Transverse colon (tissue), 4 donors: ENCODE data around the gene PAX5. TPM values are rescaled to one million over a fixed set of nuclear protein-coding genes. Genes with fewer than 3 reads are reported as not detected.

ENCODE experiments used
- DNase-seq: peaks from one replicate; pipeline ENCODE4 v3.0.0-alpha.2; 2019
- H3K27ac ChIP-seq, 4 donors: fragments of 200-600 bp; sonication (generic); 2 replicates each; pipeline ENCODE4 v1.5.1; 2016 to 2018; ENCODE audit warnings: inconsistent platforms in 4 of 4
- H3K27me3 ChIP-seq: fragments of 200-600 bp; sonication (generic); 2 replicates; pipeline ENCODE4 v1.5.1; 2017; ENCODE audit warnings: inconsistent platforms
- H3K36me3 ChIP-seq, 4 donors: fragments of 200-600 bp; sonication (generic); 2 replicates each; pipeline ENCODE4 v1.5.1; 2017 to 2019; ENCODE audit warnings: inconsistent platforms in 4 of 4
- H3K4me1 ChIP-seq, 4 donors: fragments of 200-600 bp; sonication (generic); 2 replicates each; pipeline ENCODE4 v1.5.1; 2017 to 2020; ENCODE audit warnings: inconsistent platforms in 4 of 4
- H3K4me3 ChIP-seq, 4 donors: fragments of 200-600 bp; sonication (generic); 1 replicate in 1 of 4; 2 replicates in 3 of 4; pipeline versions ENCODE4 v1.5.1 to v1.6.1; 2017 to 2019; ENCODE audit warnings: inconsistent platforms in 4 of 4
- H3K9me3 ChIP-seq, 2 donors: fragments of 200-600 bp; sonication (generic); 2 replicates each; pipeline ENCODE4 v1.5.1; 2017 to 2019; ENCODE audit warnings: inconsistent platforms in 2 of 2
- EP300 ChIP-seq: sonication (generic); formaldehyde crosslinking; IDR thresholded peaks from one replicate; pipeline ENCODE4 v1.6.1; 2017; ENCODE audit warnings: antibody characterized with exemption, low read depth
- POLR2A ChIP-seq: fragments of 450-650 bp; IDR thresholded peaks from one replicate; pipeline ENCODE4 v1.6.1; 2016; ENCODE audit warnings: antibody characterized with exemption, mild to moderate bottlenecking, moderate library complexity
- POLR2AphosphoS5 ChIP-seq, 3 donors: sonication (generic); formaldehyde crosslinking; IDR thresholded peaks; one replicate each; pipeline ENCODE4 v1.6.1; 2016; ENCODE audit warnings: antibody characterized with exemption in 3 of 3
- WGBS, 2 donors: methylation state at CpG; one replicate each; pipeline ENCODE4 v1.1.5; 2018; ENCODE audit warnings: low coverage in 1 of 2; 5-methylcytosine and 5-hydroxymethylcytosine counted together
- in situ Hi-C, 4 donors: fragments of 200-750 bp; cut with MboI; loops; one replicate each; pipeline versions ENCODE4 v1.15.0 to v1.15.1; 2017; ENCODE audit warnings: low sequenced_read_pairs in 3 of 4, low pct_ligation_motif_present in 1 of 4, low pct_unique_long_range_greater_than_20kb in 1 of 4
- intact Hi-C: fragments of 100-400 bp; cut with DNase I; formaldehyde crosslinking; loops from one replicate; pipeline ENCODE4 v1.15.1; 2023; ENCODE audit warnings: low total_unique reads
- total RNA-seq, 4 donors: library from RNA; depleted of rRNA; stranded (reverse); fragments of >200 nt; gene quantifications; one replicate each; pipeline ENCODE4 v1.1.0, GENCODE V29; 2016
- TF ChIP-seq, protein P1 (sequence below), 5 experiments: fragments of 200-600 bp in 3 of 5; fragments of 450-650 bp in 2 of 5; sonication (generic) in 3 of 5; IDR thresholded peaks; 1 replicate in 2 of 5; 2 replicates in 3 of 5; pipeline ENCODE4 v1.5.1; 2016 to 2017; ENCODE audit warnings: antibody characterized with exemption in 5 of 5, inconsistent platforms in 3 of 5, mild to moderate bottlenecking in 2 of 5, moderate library complexity in 1 of 5

PAX5 gene
- total RNA-seq, 4 donors from 2014 or later = 2.4 to 3.7 TPM; not detected in 2

DNA sequence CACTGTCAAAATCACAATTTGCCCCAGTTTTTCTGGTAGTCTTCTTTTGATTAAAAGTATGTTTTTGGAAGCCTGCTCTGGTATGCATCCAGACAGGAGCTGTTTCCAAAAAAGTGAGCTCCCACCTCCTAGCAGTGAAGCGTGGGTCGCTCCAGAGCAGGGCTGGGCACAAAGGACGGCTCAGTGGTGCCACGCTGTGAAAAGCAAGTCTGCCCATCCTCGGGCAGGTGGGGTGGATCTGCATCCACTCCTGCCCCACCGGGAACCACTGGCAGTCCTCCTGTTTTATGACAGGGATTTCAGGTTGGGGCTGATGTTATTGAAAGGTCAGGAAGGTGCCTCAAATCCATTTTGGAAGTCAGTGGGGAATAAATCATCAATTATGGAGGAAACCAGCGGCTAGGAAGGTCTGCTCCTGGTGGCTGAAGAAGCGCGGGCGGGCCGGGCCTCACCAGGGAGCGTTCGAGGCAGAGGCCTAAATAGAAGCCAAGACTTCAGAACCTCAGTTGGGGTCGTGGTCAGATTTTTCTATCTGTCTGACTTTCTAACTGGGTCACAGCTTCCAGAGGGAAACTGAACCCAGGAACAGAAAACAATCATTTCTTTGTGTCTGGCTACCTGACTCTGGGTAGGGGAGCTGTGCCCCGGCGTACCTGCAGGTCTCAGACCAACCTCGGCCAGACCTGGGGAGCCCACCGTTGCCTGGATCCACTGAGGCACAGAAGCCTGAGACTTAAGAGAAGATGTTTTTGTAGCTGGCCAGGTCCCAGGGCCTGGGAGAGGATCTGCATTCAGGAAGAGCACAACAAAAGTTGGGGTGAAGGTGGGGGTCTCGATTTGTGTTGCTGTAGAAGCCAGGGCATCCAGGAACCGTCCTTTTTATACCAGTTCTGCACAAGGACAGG, 168.1 kb downstream of the PAX5 start:
- Histone ChIP-seq H3K4me3 (no peak overlapping the region), H3K27me3 (peaks cover 6% of the 10 kb centered on the region), H3K9me3 (no peaks in the 10 kb centered on the region), H3K27ac (no peak overlapping the region), H3K36me3 (no peaks in the 10 kb centered on the region), H3K4me1 (peaks cover 0 to 23% (median 8%) of the 10 kb centered on the region in 4 donors)
- intact Hi-C loops (loop anchor here (10.0 kb wide), 1 partner anchor 199 kb away; no protein-coding TSS in a partner anchor), in situ Hi-C loops (loop anchor here in 1 of 4 donors (25.0 kb wide), 1 partner anchor 496 kb away; no protein-coding TSS in a partner anchor)
- TF ChIP-seq, protein P1, sequence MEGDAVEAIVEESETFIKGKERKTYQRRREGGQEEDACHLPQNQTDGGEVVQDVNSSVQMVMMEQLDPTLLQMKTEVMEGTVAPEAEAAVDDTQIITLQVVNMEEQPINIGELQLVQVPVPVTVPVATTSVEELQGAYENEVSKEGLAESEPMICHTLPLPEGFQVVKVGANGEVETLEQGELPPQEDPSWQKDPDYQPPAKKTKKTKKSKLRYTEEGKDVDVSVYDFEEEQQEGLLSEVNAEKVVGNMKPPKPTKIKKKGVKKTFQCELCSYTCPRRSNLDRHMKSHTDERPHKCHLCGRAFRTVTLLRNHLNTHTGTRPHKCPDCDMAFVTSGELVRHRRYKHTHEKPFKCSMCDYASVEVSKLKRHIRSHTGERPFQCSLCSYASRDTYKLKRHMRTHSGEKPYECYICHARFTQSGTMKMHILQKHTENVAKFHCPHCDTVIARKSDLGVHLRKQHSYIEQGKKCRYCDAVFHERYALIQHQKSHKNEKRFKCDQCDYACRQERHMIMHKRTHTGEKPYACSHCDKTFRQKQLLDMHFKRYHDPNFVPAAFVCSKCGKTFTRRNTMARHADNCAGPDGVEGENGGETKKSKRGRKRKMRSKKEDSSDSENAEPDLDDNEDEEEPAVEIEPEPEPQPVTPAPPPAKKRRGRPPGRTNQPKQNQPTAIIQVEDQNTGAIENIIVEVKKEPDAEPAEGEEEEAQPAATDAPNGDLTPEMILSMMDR (IDR thresholded peaks at IDR 0.05) = no peak
- TF ChIP-seq POLR2A (no peak), POLR2AphosphoS5 (IDR thresholded peaks at IDR 0.05) (no peak), EP300 (no peak)
- no peak for DNase-seq
- WGBS, 2 donors = 83% methylated on average over 20 of the region's 20 CpGs; no CpG with 5 or more reads in 1 of the 2 donors

DNA sequence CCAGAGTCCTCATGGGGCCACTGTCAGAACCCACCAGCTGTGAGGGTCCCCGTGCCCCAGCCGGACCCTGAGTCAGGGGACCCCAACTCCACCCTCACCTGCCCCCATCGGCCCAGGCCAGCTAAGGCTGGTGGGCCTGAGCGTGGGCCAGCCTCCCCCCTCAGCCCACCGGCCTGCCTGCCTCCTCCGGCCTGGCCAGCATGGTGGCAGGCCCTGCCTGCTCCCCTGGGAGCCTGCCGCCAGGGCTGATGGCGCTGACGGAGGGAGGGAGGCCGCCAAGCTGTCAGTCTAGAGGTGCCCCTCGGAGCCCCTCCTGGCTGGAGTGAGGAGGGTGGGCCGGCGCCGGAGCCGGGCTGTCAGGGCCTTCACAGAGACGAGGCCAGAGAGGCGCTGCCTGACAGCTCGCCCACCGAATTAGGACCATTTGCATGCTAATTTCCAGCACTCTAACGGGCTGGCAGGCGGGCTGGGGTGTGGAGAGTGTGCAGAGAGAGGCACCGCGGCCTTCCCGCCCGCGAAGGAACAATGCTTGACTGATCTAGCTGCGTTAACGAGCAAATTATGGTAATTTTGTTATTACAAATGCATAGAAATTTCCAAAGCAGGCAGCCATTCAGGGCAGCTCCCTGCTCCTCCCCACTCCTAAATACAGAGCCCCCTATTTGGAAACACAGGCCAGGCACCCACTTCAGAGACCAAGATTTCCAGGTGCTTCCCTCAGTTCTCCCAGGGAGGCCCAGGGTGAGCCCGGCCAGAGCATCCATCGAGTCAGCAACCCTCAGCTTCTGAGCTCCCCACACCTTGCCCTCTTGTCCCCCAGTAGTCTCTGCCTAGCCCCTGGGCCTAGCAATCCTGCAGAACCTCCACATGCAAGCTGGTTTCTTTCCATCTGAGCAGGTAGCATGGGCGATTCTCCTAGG, 169.3 kb downstream of the PAX5 start:
- WGBS, 2 donors = 81% methylated on average over 26 of the region's 31 CpGs; no CpG with 5 or more reads in 1 of the 2 donors
- H3K4me3 ChIP-seq = no peak overlapping the region
- H3K27ac ChIP-seq = no peak overlapping the region
- in situ Hi-C loops = loop anchor here in 1 of 4 donors (25.0 kb wide), 1 partner anchor 498 kb away; no protein-coding TSS in a partner anchor
- H3K36me3 ChIP-seq = no peaks in the 10 kb centered on the region
- no peaks in the 10 kb centered on the region for H3K9me3 ChIP-seq
- H3K27me3 ChIP-seq = peaks cover 10% of the 10 kb centered on the region
- TF ChIP-seq, protein P1 (IDR thresholded peaks at IDR 0.05) = no peak
- TF ChIP-seq POLR2AphosphoS5 (IDR thresholded peaks at IDR 0.05) = no peak
- TF ChIP-seq POLR2A = no peak
- intact Hi-C loops = loop anchor here (10.0 kb wide), 1 partner anchor 200 kb away; no protein-coding TSS in a partner anchor
- peaks cover 0 to 23% (median 8%) of the 10 kb centered on the region in 4 donors for H3K4me1 ChIP-seq
- DNase-seq = no peak

DNA sequence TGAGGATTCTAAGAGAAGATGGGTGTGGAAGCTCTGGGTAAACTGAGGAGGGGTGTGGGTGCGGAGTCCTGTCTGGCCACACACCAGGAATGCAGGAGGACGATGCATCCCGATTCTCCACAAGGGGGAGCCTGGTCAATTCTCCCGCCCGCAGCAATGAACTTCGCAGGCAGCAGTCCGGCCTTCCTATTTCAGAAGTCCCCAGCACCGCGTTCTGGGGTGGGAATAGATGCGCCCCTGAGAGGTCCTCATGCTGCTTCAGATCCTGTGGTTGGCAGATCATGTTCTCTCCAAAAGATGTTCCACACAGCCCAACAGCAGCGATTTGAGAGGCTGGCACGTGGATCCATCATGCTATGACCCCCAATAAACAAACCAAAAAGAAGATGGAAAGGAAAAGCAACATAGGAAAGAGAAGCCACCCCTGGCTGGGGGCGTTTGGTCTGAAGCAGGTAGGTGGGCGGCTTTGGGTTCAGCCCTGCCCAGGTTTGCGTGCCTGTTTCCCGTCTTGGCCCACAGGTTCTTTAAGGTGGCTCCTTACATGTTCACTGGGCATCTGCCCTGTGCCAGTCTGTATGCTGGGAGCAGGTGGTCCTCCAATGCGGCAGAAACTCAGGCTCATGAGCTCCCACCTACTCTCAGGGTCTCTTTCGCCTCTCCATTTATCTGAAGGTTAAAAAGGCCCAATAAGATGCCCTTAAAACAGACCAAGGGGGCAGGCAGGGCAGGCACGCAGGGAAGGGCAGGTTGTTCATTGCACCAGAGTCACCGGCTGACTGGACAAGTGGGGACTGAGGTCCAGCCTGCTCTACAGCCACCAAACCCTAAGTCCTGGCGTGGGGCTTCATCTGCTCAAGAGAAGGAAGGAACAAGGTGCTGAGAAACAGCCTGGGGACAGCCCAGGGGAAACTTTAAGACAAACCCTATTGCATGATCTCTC, 171.6 kb downstream of the PAX5 start:
- H3K36me3 ChIP-seq = no peaks in the 10 kb centered on the region
- DNase-seq = peak; percentile 46
- TF ChIP-seq EP300 = no peak
- TF ChIP-seq, protein P1 (IDR thresholded peaks at IDR 0.05) = peak; percentile 44 to 60 (median 58)
- TF ChIP-seq POLR2A = no peak
- no peak for TF ChIP-seq POLR2AphosphoS5 (IDR thresholded peaks at IDR 0.05)
- no peak overlapping the region for H3K4me3 ChIP-seq
- intact Hi-C loops = loop anchor here (10.0 kb wide), 1 partner anchor 202 kb away; no protein-coding TSS in a partner anchor
- H3K27ac ChIP-seq = no peak overlapping the region
- H3K27me3 ChIP-seq = peaks cover 18% of the 10 kb centered on the region
- H3K9me3 ChIP-seq = no peaks in the 10 kb centered on the region
- peaks cover 0 to 9% (median 3%) of the 10 kb centered on the region in 4 donors for H3K4me1 ChIP-seq
- WGBS, 2 donors = 31 to 57% methylated on average over 8 to 21 of the region's 21 CpGs
- in situ Hi-C loops = loop anchor here in 1 of 4 donors (25.0 kb wide), 1 partner anchor 500 kb away; no protein-coding TSS in a partner anchor
